Astrocyte (in vitro differentiated cells and primary cell): ENCODE results near the gene TIMM13.

Experiments
- EZH2 ChIP-seq: IDR thresholded peaks from 2 replicates; pipeline ENCODE4 v1.6.1; 2012; ENCODE audit warnings: mild to moderate bottlenecking, low read length, inconsistent platforms; ENCODE audit not compliant: insufficient read depth
- TF ChIP-seq, protein P1 (sequence below): IDR thresholded peaks from 2 replicates; pipeline ENCODE4 v1.5.1; 2011; ENCODE audit warnings: low read depth, mild to moderate bottlenecking, inconsistent platforms, low read length, moderate library complexity; ENCODE audit not compliant: insufficient read depth

DNA sequence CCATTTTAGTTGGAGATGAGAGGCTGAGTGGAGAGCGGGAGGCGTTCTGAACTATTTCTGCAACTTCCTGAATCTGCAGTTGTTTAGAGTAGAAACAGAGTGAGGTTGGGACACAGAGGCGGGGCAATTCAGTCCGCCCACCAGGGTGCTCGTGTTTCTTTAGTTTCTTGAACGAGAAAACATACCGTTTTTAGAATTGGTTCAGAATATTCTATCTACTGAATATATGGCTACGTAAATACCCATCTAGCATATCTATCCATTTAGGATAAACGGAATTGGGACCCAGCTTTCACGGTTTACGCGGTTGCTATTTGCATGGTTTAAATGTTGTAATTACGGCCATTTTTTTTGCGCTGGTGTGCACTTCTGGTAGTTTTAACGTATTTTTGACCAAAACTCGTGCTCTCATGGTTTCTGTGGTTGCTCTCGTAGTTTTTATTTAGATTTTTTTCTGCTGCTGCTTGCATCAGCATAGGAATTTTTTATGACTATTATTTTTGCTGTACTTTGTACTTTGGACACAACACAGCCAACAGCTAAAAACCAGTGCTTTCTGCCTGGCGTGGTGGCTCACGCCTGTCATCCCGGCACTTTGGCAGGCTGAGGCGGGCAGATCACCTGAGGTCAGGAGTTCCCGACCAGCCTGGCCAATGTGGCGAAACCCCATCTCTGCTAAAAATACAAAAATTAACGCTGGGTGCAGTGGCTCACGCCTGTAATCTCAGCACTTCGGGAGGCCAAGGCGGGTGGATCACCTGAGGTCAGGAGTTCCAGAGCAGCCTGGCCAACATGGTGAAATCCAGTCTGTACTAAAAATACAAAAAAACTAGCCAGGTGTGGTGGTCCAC, 32.7 kb downstream of the TIMM13 start:
- TF ChIP-seq EZH2: no peak
- TF ChIP-seq, protein P1, sequence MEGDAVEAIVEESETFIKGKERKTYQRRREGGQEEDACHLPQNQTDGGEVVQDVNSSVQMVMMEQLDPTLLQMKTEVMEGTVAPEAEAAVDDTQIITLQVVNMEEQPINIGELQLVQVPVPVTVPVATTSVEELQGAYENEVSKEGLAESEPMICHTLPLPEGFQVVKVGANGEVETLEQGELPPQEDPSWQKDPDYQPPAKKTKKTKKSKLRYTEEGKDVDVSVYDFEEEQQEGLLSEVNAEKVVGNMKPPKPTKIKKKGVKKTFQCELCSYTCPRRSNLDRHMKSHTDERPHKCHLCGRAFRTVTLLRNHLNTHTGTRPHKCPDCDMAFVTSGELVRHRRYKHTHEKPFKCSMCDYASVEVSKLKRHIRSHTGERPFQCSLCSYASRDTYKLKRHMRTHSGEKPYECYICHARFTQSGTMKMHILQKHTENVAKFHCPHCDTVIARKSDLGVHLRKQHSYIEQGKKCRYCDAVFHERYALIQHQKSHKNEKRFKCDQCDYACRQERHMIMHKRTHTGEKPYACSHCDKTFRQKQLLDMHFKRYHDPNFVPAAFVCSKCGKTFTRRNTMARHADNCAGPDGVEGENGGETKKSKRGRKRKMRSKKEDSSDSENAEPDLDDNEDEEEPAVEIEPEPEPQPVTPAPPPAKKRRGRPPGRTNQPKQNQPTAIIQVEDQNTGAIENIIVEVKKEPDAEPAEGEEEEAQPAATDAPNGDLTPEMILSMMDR: no peak
